ENCODE data around the gene IRF2. TPM values are rescaled to one million over a fixed set of nuclear protein-coding genes. Genes with fewer than 3 reads are reported as not detected.
A peak's percentile ranks its signal among the peaks of the same experiment; 100 is the strongest.

The IRF2 gene
- total and polyA plus RNA-seq, 2 donors (not counting 1 experiment from before 2014, with no cell fraction given) = 67.8 to 68.2 TPM

DNA sequence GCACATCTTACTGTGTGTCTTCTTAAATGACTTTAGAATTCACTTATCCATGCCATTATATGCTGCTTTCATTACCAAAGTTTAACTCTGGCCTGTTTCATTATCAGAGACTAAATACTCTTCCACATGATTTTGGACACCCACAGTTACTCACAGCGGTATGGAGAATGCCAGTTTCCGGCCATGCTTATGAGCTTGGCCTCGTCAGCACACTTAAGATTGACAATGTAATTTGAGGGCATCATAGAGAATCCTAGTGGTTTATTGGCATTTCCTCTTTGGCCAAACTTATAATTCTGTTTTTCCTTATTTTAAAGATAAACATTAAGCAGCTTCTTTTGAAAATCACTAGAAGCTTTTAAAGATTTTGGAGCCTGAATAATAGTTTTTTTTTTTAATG, 104.5 kb downstream of the IRF2 start:
- CTCF ChIA-PET = no interaction called here
- Histone ChIP-seq H3K36me3 (replicated peaks in 1 of 2; ENCODE audit: control extremely low read depth in 1 of 2, control insufficient read depth in 1 of 2, extremely low read depth in 1 of 2, insufficient read depth in 2 of 2, low read length in 1 of 2) (no peaks in the 10 kb centered on the region), H3K79me2 (ENCODE audit: control insufficient read depth, insufficient read depth, low read length) (no peaks in the 10 kb centered on the region), H3K9ac (ENCODE audit: low read length) (no peak overlapping the region), H3K4me1 (ENCODE audit: control insufficient read depth in 2 of 2, insufficient read depth in 2 of 2, low read length in 2 of 2) (peaks cover 6 to 9% of the 10 kb centered on the region in 2 donors), H3K4me3 (ENCODE audit: control extremely low read depth in 1 of 5, extremely low read depth in 1 of 5, insufficient read depth in 1 of 5, low read depth in 2 of 5, low read length in 4 of 5) (no peak overlapping the region), H3K9me3 (ENCODE audit: control extremely low read depth in 1 of 3, control insufficient read depth in 2 of 3, insufficient read depth in 1 of 3, low read length in 2 of 3) (no peaks in the 10 kb centered on the region), H3K4me2 (replicated peaks; ENCODE audit: low read depth, low read length, poor library complexity, severe bottlenecking) (no peak overlapping the region), H2AFZ (ENCODE audit: insufficient read depth, low read depth, low read length, poor library complexity, severe bottlenecking) (no peak overlapping the region), H3K27ac (ENCODE audit: low read length in 2 of 2) (no peak overlapping the region), H3K27me3 (replicated peaks in 1 of 4; ENCODE audit: control extremely low read depth in 1 of 4, control insufficient read depth in 3 of 4, insufficient read depth in 4 of 4, low read length in 3 of 4) (no peaks in the 10 kb centered on the region), H4K20me1 (ENCODE audit: control insufficient read depth, insufficient read depth, low read length, poor library complexity, severe bottlenecking) (no peaks in the 10 kb centered on the region)
- Mint-ChIP-seq H3K4me3 (no peak overlapping the region), H3K27ac (no peak overlapping the region), H3K9me3 (ENCODE audit: insufficient read depth) (no peaks in the 10 kb centered on the region), H3K4me1 (peaks cover 30% of the 10 kb centered on the region), H3K27me3 (no peaks in the 10 kb centered on the region)
- intact Hi-C loops (cut with micrococcal nuclease) = no loop called here
- TF ChIP-seq EZH2 (IDR thresholded peaks at IDR 0.05; ENCODE audit: borderline replicate concordance, insufficient read depth, low read depth, low read length, poor library complexity, severe bottlenecking) = no peak
- TF ChIP-seq, protein P1, sequence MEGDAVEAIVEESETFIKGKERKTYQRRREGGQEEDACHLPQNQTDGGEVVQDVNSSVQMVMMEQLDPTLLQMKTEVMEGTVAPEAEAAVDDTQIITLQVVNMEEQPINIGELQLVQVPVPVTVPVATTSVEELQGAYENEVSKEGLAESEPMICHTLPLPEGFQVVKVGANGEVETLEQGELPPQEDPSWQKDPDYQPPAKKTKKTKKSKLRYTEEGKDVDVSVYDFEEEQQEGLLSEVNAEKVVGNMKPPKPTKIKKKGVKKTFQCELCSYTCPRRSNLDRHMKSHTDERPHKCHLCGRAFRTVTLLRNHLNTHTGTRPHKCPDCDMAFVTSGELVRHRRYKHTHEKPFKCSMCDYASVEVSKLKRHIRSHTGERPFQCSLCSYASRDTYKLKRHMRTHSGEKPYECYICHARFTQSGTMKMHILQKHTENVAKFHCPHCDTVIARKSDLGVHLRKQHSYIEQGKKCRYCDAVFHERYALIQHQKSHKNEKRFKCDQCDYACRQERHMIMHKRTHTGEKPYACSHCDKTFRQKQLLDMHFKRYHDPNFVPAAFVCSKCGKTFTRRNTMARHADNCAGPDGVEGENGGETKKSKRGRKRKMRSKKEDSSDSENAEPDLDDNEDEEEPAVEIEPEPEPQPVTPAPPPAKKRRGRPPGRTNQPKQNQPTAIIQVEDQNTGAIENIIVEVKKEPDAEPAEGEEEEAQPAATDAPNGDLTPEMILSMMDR (IDR thresholded peaks at IDR 0.05) = no peak
- POLR2A ChIA-PET = interaction anchor here (0.7 kb wide), 2 partner anchors 9 to 11 kb away, joined by 3 read pairs; no protein-coding TSS in a partner anchor
- no peak for ATAC-seq (ENCODE audit: low read depth)
- no CpG with 5 or more reads among the region's 3 CpGs for WGBS (ENCODE audit: insufficient coverage)
- no peak for DNase-seq

DNA sequence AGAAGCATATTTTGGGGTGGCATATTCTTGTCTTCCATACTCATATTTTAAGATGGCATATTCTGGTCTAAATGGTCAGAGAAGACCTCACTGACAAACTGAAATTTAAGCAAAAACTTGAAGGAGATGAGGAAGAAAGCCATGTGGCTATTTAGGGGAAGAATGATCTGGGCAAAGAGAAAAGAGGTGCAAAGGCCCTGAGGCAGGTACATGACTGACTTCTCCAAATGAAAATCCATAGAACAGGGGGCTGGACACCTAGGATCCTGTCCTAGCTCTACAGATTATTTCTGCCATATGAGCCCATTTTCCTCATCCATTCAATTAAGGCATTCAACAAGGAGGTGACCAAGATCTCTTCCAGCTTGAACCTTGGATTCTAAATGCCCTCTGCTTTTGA, 105.6 kb downstream of the IRF2 start:
- Histone ChIP-seq H3K36me3 (replicated peaks in 1 of 2; ENCODE audit: control extremely low read depth in 1 of 2, control insufficient read depth in 1 of 2, extremely low read depth in 1 of 2, insufficient read depth in 2 of 2, low read length in 1 of 2) (no peaks in the 10 kb centered on the region), H3K27ac (ENCODE audit: low read length in 2 of 2) (no peak overlapping the region)
- CTCF ChIA-PET = interaction anchor here (1.6 kb wide), 1 partner anchor 9 kb away, joined by 4 read pairs; no protein-coding TSS in a partner anchor

More for the DNA sequence above, 105.6 kb downstream of the IRF2 start:
- H3K4me1 Mint-ChIP-seq = peaks cover 27% of the 10 kb centered on the region
- Histone ChIP-seq H3K9me3 (ENCODE audit: control extremely low read depth in 1 of 3, control insufficient read depth in 2 of 3, insufficient read depth in 1 of 3, low read length in 2 of 3) (no peaks in the 10 kb centered on the region), H3K79me2 (ENCODE audit: control insufficient read depth, insufficient read depth, low read length) (no peaks in the 10 kb centered on the region), H4K20me1 (ENCODE audit: control insufficient read depth, insufficient read depth, low read length, poor library complexity, severe bottlenecking) (no peaks in the 10 kb centered on the region), H3K4me1 (ENCODE audit: control insufficient read depth in 2 of 2, insufficient read depth in 2 of 2, low read length in 2 of 2) (peaks cover 6 to 9% of the 10 kb centered on the region in 2 donors), H3K4me2 (replicated peaks; ENCODE audit: low read depth, low read length, poor library complexity, severe bottlenecking) (peak overlapping the region; percentile 7), H3K27me3 (replicated peaks in 1 of 4; ENCODE audit: control extremely low read depth in 1 of 4, control insufficient read depth in 3 of 4, insufficient read depth in 4 of 4, low read length in 3 of 4) (no peaks in the 10 kb centered on the region), H2AFZ (ENCODE audit: insufficient read depth, low read depth, low read length, poor library complexity, severe bottlenecking) (no peak overlapping the region), H3K4me3 (ENCODE audit: control extremely low read depth in 1 of 5, extremely low read depth in 1 of 5, insufficient read depth in 1 of 5, low read depth in 2 of 5, low read length in 4 of 5) (no peak overlapping the region), H3K9ac (ENCODE audit: low read length) (no peak overlapping the region)
- ATAC-seq (ENCODE audit: low read depth) (no peak), DNase-seq (no peak)
- peak overlapping the region; percentile 32 for H3K27ac Mint-ChIP-seq
- no peak for TF ChIP-seq EZH2 (IDR thresholded peaks at IDR 0.05; ENCODE audit: borderline replicate concordance, insufficient read depth, low read depth, low read length, poor library complexity, severe bottlenecking)
- TF ChIP-seq, protein P1 (IDR thresholded peaks at IDR 0.05) = no peak
- POLR2A ChIA-PET = no interaction called here
- H3K4me3 Mint-ChIP-seq = no peak overlapping the region
- no peaks in the 10 kb centered on the region for H3K27me3 Mint-ChIP-seq
- intact Hi-C loops (cut with micrococcal nuclease) = no loop called here
- H3K9me3 Mint-ChIP-seq (ENCODE audit: insufficient read depth) = no peaks in the 10 kb centered on the region
